Measurements from ENCODE around the gene PSME3IP1. TPM values are rescaled to one million over a fixed set of nuclear protein-coding genes. Genes with fewer than 3 reads are reported as not detected.
"Not testable (repeated sequence)": the region's sequence is repeated elsewhere in the genome, so short reads cannot be mapped to it uniquely, and the experiment has no call there.

PSME3IP1 gene
- total and polyA plus RNA-seq, 9 of the 15 experiments (the other 6 are each of a cell fraction or from before 2014, with no cell fraction given) = 63.8 to 187 (median 142) TPM

- WGBS (ENCODE audit: insufficient coverage, low coverage, missing lambda C conversion rate) = 74% methylated on average over 6 of the region's 7 CpGs
- BruUV-seq (replicated peaks) = no TSS peak
Observed at GRCh38 chr16:57202095-57202886, 16.5 kb upstream of the PSME3IP1 start.

DNA sequence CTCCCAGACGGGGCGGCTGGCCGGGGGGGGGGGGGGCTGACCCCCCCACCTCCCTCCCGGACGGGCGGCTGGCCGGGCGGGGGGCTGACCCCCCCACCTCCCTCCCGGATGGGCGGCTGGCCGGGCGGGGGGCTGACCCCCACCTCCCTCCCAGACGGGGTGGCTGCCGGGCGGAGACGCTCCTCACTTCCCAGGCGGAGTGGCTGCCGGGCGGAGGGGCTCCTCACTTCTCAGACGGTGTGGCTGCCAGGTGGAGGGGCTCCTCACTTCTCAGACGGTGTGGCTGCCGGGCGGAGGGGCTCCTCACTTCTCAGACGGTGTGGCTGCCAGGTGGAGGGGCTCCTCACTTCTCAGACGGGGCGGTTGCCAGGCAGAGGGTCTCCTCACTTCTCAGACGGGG is 15.1 kb upstream of the PSME3IP1 start:
- H3K36me3 ChIP-seq (ENCODE audit: control insufficient read depth, insufficient read depth, low read length) = peaks cover 21% of the 10 kb centered on the region; the same call in 2 of the 3 replicates
- intact Hi-C loops (cut with micrococcal nuclease); DNase-seq (ENCODE audit: extremely low read depth in 1 of 4, low spot score in 3 of 4); ATAC-seq; H3K4me3 ChIP-seq; H3K9ac ChIP-seq (ENCODE audit: insufficient read depth in 1 of 2, low read depth in 2 of 2, low read length in 2 of 2); H3K9me3 ChIP-seq (replicated peaks; ENCODE audit: control insufficient read depth, insufficient read depth, low read depth, low read length); H3K27me3 ChIP-seq (ENCODE audit: control insufficient read depth in 2 of 2, insufficient read depth in 2 of 2, low read length in 2 of 2); H2AFZ ChIP-seq (ENCODE audit: low read depth, low read length); FAIRE-seq; H3K4me2 ChIP-seq (ENCODE audit: insufficient read depth, low read length); POLR2A ChIA-PET; H3K4me1 ChIP-seq (replicated peaks in 1 of 2; ENCODE audit: control insufficient read depth in 2 of 2, insufficient read depth in 2 of 2, low read length in 2 of 2); H3K27ac ChIP-seq (ENCODE audit: extremely low read depth, low read depth, low read length); in situ Hi-C loops (cut with MboI); BruUV-seq (replicated peaks); H3K9me1 ChIP-seq (ENCODE audit: control insufficient read depth, insufficient read depth, low read length); CTCF ChIA-PET (ENCODE audit: low intra/inter-chr PET ratio); H4K20me1 ChIP-seq (replicated peaks; ENCODE audit: control insufficient read depth, insufficient read depth, low read length): not testable (repeated sequence)
- peaks cover 30% of the 10 kb centered on the region for H3K79me2 ChIP-seq (ENCODE audit: control insufficient read depth, insufficient read depth, low read length)
- WGBS (ENCODE audit: insufficient coverage, low coverage, missing lambda C conversion rate) = 83% methylated on average over 1 of the region's 27 CpGs

More at GRCh38 chr16:57202095-57202886, 16.5 kb upstream of the PSME3IP1 start:
- H3K9me1 ChIP-seq (ENCODE audit: control insufficient read depth, insufficient read depth, low read length) = no peaks in the 10 kb centered on the region
- H3K36me3 ChIP-seq (ENCODE audit: control insufficient read depth, insufficient read depth, low read length) = peaks cover 29% of the 10 kb centered on the region; the same call in 2 of the 3 replicates
- H3K4me1 ChIP-seq (replicated peaks in 1 of 2; ENCODE audit: control insufficient read depth in 2 of 2, insufficient read depth in 2 of 2, low read length in 2 of 2) = no peaks in the 10 kb centered on the region
- no peak for FAIRE-seq
- H3K27ac ChIP-seq (ENCODE audit: extremely low read depth, low read depth, low read length) = no peak overlapping the region
- no peak overlapping the region for H3K9ac ChIP-seq (ENCODE audit: insufficient read depth in 1 of 2, low read depth in 2 of 2, low read length in 2 of 2)
- POLR2A ChIA-PET = no interaction called here
- no peaks in the 10 kb centered on the region for H3K27me3 ChIP-seq (ENCODE audit: control insufficient read depth in 2 of 2, insufficient read depth in 2 of 2, low read length in 2 of 2)
- in situ Hi-C loops (cut with MboI) = no loop called here
- peaks cover 16% of the 10 kb centered on the region; the same call in 2 of the 3 replicates for H3K79me2 ChIP-seq (ENCODE audit: control insufficient read depth, insufficient read depth, low read length)
- no peak overlapping the region for H2AFZ ChIP-seq (ENCODE audit: low read depth, low read length)
- TF ChIP-seq YY1 (IDR thresholded peaks at IDR 0.05; ENCODE audit: borderline replicate concordance in 1 of 3, control insufficient read depth in 1 of 3, extremely low read depth in 1 of 3, insufficient read depth in 3 of 3, insufficient read length in 1 of 3, insufficient replicate concordance in 2 of 3, low read depth in 1 of 3, low read length in 2 of 3) = peak in 1 of 3 experiments; percentile 55
- TF ChIP-seq EGR1 (conservative IDR thresholded peaks at IDR 0.05) = no peak
- no peak for TF ChIP-seq RBM39 (optimal IDR thresholded peaks at IDR 0.05; ENCODE audit: low read depth, low read length)
- TF ChIP-seq ZNF121 (CRISPR knock-in tag; conservative IDR thresholded peaks at IDR 0.05) = no peak
- no peak for DNase-seq (ENCODE audit: extremely low read depth in 1 of 4, low spot score in 3 of 4)
- intact Hi-C loops (cut with micrococcal nuclease) = no loop called here
- CTCF ChIA-PET (ENCODE audit: low intra/inter-chr PET ratio) = no interaction called here
- ATAC-seq = no peak
- 0 out of 2 replicates have a peak, but pooled peaks cover 3% of the 10 kb centered on the region for H4K20me1 ChIP-seq (replicated peaks; ENCODE audit: control insufficient read depth, insufficient read depth, low read length)
- no peaks in the 10 kb centered on the region for H3K9me3 ChIP-seq (replicated peaks; ENCODE audit: control insufficient read depth, insufficient read depth, low read depth, low read length)
- H3K4me2 ChIP-seq (ENCODE audit: insufficient read depth, low read length) = no peak overlapping the region
- no peak overlapping the region for H3K4me3 ChIP-seq

- H3K36me3 ChIP-seq (ENCODE audit: control insufficient read depth, insufficient read depth, low read length) = peaks cover 15% of the 10 kb centered on the region; the same call in 2 of the 3 replicates
- H3K27me3 ChIP-seq (ENCODE audit: control insufficient read depth in 2 of 2, insufficient read depth in 2 of 2, low read length in 2 of 2); H3K4me2 ChIP-seq (ENCODE audit: insufficient read depth, low read length); H3K9me1 ChIP-seq (ENCODE audit: control insufficient read depth, insufficient read depth, low read length); H2AFZ ChIP-seq (ENCODE audit: low read depth, low read length); CTCF ChIA-PET (ENCODE audit: low intra/inter-chr PET ratio); H3K9me3 ChIP-seq (replicated peaks; ENCODE audit: control insufficient read depth, insufficient read depth, low read depth, low read length); BruUV-seq (replicated peaks); POLR2A ChIA-PET; H3K4me1 ChIP-seq (replicated peaks in 1 of 2; ENCODE audit: control insufficient read depth in 2 of 2, insufficient read depth in 2 of 2, low read length in 2 of 2); H4K20me1 ChIP-seq (replicated peaks; ENCODE audit: control insufficient read depth, insufficient read depth, low read length); ATAC-seq; H3K27ac ChIP-seq (ENCODE audit: extremely low read depth, low read depth, low read length); intact Hi-C loops (cut with micrococcal nuclease); in situ Hi-C loops (cut with MboI); H3K4me3 ChIP-seq; FAIRE-seq; H3K9ac ChIP-seq (ENCODE audit: insufficient read depth in 1 of 2, low read depth in 2 of 2, low read length in 2 of 2); DNase-seq (ENCODE audit: extremely low read depth in 1 of 4, low spot score in 3 of 4): not testable (repeated sequence)
- H3K79me2 ChIP-seq (ENCODE audit: control insufficient read depth, insufficient read depth, low read length) = peaks cover 30% of the 10 kb centered on the region
- 100% methylated on average over 1 of the region's 24 CpGs for WGBS (ENCODE audit: insufficient coverage, low coverage, missing lambda C conversion rate)
Observed at GRCh38 chr16:57200321-57200720, 14.5 kb upstream of the PSME3IP1 start.

Data from K562 (cell line).